Measurements from ENCODE around the gene LRG1. TPM values are rescaled to one million over a fixed set of nuclear protein-coding genes. Genes with fewer than 3 reads are reported as not detected.

Gene LRG1
- total RNA-seq, 1 donor from 2014 or later: 1.0 TPM

DNA sequence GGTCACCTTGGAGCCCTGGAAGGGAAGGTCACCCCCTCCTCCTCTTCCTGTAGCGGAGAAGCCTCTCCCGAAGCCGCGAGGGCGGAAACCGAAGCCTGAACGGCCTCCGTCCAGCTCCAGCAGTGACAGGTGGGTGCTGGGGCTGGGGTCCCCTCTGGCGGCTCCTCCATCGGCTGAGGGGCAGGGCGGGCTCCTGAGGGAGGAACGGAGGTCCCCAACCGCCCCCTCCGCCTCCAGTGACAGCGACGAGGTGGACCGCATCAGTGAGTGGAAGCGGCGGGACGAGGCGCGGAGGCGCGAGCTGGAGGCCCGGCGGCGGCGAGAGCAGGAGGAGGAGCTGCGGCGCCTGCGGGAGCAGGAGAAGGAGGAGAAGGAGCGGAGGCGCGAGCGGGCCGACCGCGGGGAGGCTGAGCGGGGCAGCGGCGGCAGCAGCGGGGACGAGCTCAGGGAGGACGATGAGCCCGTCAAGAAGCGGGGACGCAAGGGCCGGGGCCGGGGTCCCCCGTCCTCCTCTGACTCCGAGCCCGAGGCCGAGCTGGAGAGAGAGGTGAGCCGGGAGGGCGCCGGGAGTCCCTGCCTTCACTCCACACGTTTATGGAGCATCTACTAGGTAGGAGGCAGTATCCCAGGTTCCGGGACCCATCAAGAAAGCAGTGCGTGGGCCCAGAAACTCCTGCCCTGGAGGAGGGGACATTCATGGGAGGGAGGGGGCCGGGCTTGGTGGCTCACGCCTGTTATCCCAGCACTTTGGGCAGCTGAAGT is 45.7 kb downstream of the LRG1 start:
- H3K27me3 Mint-ChIP-seq (ENCODE audit: unreplicated experiment): peaks cover 3% of the 10 kb centered on the region
- TF ChIP-seq, protein P1, sequence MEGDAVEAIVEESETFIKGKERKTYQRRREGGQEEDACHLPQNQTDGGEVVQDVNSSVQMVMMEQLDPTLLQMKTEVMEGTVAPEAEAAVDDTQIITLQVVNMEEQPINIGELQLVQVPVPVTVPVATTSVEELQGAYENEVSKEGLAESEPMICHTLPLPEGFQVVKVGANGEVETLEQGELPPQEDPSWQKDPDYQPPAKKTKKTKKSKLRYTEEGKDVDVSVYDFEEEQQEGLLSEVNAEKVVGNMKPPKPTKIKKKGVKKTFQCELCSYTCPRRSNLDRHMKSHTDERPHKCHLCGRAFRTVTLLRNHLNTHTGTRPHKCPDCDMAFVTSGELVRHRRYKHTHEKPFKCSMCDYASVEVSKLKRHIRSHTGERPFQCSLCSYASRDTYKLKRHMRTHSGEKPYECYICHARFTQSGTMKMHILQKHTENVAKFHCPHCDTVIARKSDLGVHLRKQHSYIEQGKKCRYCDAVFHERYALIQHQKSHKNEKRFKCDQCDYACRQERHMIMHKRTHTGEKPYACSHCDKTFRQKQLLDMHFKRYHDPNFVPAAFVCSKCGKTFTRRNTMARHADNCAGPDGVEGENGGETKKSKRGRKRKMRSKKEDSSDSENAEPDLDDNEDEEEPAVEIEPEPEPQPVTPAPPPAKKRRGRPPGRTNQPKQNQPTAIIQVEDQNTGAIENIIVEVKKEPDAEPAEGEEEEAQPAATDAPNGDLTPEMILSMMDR (IDR thresholded peaks at IDR 0.05; ENCODE audit: partially characterized antibody, unreplicated experiment): no peak
- H3K36me3 Mint-ChIP-seq (ENCODE audit: unreplicated experiment): peaks cover 5% of the 10 kb centered on the region
- H3K4me1 Mint-ChIP-seq (ENCODE audit: low read depth, unreplicated experiment): no peaks in the 10 kb centered on the region
- H3K27ac Mint-ChIP-seq (ENCODE audit: unreplicated experiment): no peak overlapping the region
- H3K9me3 Mint-ChIP-seq (ENCODE audit: unreplicated experiment): peaks cover 4% of the 10 kb centered on the region
- DNase-seq: peak; percentile 6
- no peak overlapping the region for H3K4me3 Mint-ChIP-seq (ENCODE audit: unreplicated experiment)

DNA sequence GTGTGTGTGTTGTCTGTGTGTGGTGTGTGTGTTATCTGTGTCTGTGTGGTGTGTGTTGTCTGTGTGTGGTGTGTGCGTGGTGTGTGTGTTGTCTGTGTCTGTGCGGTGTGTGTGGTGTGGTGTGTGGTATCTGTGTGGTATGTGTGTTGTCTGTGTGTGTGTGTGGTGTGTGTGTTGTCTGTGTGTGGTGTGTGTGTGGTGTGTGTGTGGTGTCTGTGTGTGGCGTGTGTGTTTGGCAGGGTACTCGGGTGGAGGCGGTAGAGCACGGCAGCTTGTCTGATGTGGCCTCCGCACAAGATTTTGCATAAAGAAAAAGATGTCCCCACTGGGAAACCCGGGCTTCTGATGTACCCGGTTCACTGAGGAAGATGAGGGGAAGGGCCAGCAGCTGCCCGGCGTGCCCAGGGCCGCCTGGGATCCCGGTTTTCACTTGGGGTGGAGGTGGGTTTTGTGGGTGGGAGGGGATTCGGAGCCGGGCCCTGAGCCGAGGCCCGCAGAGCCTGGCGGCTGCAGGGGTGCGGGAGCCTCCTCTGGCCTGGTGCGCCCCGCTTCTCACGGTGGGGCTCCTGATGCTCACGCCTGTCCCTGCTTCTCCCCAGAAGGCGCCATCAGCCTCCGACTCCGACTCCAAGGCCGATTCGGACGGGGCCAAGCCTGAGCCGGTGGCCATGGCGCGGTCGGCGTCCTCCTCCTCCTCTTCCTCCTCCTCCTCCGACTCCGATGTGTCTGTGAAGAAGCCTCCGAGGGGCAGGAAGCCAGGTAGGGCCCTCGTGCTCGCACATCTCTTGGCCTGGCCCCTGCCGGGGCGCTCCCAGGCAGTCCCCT is 46.5 kb downstream of the LRG1 start:
- no peak for DNase-seq
- TF ChIP-seq, protein P1 (IDR thresholded peaks at IDR 0.05; ENCODE audit: partially characterized antibody, unreplicated experiment): no peak
- H3K4me1 Mint-ChIP-seq (ENCODE audit: low read depth, unreplicated experiment): no peaks in the 10 kb centered on the region
- H3K36me3 Mint-ChIP-seq (ENCODE audit: unreplicated experiment): peaks cover 5% of the 10 kb centered on the region
- no peak overlapping the region for H3K4me3 Mint-ChIP-seq (ENCODE audit: unreplicated experiment)
- peaks cover 4% of the 10 kb centered on the region for H3K9me3 Mint-ChIP-seq (ENCODE audit: unreplicated experiment)
- peaks cover 3% of the 10 kb centered on the region for H3K27me3 Mint-ChIP-seq (ENCODE audit: unreplicated experiment)
- no peak overlapping the region for H3K27ac Mint-ChIP-seq (ENCODE audit: unreplicated experiment)

DNA sequence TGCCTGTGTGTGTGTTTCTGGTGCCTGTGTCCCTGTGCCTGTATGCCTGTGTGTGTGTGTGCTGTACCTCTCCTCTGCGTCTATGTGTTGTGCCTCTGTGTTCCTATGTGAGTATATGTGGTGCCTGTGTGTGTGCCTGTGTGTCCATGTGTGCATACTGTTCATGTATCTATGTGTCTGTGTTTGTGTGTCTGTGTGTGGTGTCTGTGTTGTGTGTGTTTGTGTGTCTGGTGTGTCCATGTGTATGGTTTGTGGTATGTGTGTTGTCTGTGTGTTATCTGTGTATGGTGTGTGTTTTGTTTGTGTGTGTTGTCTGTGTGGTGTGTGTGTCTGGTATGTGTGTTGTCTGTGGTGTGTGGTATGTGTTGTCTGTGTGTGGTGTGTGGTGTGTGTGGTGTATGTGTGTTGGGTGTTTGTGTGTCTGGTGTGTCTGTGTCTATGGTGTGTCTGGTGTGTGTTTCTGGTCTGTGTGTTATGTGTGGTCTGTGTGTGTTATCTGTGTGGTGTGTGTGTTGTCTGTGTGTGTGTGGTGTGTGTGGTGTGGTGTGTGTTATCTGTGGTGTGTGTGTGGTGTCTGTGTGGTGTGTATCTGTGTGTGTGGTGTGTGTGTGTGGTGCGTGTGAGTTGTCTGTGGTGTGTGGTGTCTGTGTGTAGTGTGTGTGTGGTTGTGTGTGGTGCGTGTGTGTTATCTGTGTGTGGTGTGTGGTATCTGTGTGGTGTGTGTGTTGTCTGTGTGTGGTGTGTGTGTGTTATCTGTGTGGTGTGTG is 47.3 kb downstream of the LRG1 start:
- H3K27ac Mint-ChIP-seq (ENCODE audit: unreplicated experiment): no peak overlapping the region
- peaks cover 3% of the 10 kb centered on the region for H3K27me3 Mint-ChIP-seq (ENCODE audit: unreplicated experiment)
- H3K36me3 Mint-ChIP-seq (ENCODE audit: unreplicated experiment): peaks cover 5% of the 10 kb centered on the region
- DNase-seq: no peak
- no peaks in the 10 kb centered on the region for H3K4me1 Mint-ChIP-seq (ENCODE audit: low read depth, unreplicated experiment)
- peaks cover 4% of the 10 kb centered on the region for H3K9me3 Mint-ChIP-seq (ENCODE audit: unreplicated experiment)
- H3K4me3 Mint-ChIP-seq (ENCODE audit: unreplicated experiment): no peak overlapping the region
- TF ChIP-seq, protein P1 (IDR thresholded peaks at IDR 0.05; ENCODE audit: partially characterized antibody, unreplicated experiment): no peak

DNA sequence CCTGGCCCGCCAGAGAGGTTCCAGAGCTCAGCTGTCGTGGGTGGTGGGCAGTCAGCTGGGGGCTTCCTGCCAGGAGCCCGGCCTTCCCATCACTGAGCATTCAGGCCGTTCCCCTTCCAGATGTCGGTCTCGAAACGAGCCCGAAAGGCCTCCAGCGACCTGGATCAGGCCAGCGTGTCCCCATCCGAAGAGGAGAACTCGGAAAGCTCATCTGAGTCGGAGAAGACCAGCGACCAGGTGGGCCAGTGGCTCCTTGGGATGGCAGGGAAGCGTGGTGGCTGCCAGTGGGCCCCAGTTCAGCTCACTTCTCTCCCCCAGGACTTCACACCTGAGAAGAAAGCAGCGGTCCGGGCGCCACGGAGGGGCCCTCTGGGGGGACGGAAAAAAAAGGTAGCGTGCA is 48.4 kb downstream of the LRG1 start:
- peaks cover 4% of the 10 kb centered on the region for H3K9me3 Mint-ChIP-seq (ENCODE audit: unreplicated experiment)
- H3K27me3 Mint-ChIP-seq (ENCODE audit: unreplicated experiment): peaks cover 5% of the 10 kb centered on the region
- no peak for DNase-seq
- H3K27ac Mint-ChIP-seq (ENCODE audit: unreplicated experiment): no peak overlapping the region
- H3K4me1 Mint-ChIP-seq (ENCODE audit: low read depth, unreplicated experiment): no peaks in the 10 kb centered on the region
- TF ChIP-seq, protein P1 (IDR thresholded peaks at IDR 0.05; ENCODE audit: partially characterized antibody, unreplicated experiment): no peak
- H3K4me3 Mint-ChIP-seq (ENCODE audit: unreplicated experiment): no peak overlapping the region
- H3K36me3 Mint-ChIP-seq (ENCODE audit: unreplicated experiment): peaks cover 5% of the 10 kb centered on the region
